GM18508 (cell line): ENCODE results near the gene COL11A1.
A peak's percentile ranks its signal among the peaks of the same experiment; 100 is the strongest.
"Not testable (repeated sequence)": the region's sequence is repeated elsewhere in the genome, so short reads cannot be mapped to it uniquely, and the experiment has no call there.

Experiments
- ATAC-seq: cut with Tn5 transposase; IDR thresholded peaks from one replicate; pipeline ENCODE4 v1.9.1; 2021; ENCODE audit warnings: moderate number of reproducible peaks; ENCODE audit not compliant: insufficient read depth, unreplicated experiment

The COL11A1 gene

DNA sequence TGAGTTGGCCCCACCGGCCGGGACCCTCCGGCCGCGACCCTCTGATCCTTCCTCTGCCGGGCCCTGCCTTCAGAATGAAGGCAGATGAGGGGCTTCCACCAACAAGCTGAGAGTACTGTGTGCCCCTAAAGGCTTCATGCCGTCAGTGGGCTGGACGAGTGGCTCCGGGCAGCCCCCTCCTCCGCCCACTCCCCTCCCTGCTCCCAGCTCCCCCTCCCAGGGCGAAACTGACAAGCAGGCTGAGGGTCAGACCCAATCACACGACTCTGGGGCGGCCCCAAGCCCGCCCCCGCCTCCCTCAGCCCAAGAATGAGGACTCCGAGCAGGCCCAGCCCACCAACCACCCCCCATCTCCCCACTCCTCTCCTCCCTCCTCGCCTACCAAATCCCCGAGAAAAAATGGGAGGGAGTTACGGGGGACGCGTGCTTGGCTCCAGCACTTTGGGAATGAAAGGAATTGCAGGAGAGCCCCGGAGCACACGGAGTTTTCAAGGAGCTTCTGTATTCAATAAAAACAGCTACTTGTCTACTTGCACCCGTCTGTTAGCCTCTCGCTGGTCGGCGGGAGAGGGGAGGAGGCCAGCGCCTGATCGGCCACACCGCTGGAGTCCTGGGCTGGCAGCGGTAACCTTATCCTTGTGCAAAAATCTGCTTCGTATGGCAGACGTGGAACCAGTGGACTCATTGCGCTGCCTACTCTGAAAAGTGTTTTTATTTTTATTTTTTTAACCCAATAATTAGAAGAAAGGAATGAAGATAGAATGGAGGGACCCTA lies at the start of gene COL11A1:
COL11A1 (minus strand) TSS at position 147 of the 775 bp plus-strand sequence. CDS start 344 bp downstream, outside the sequence.
- ATAC-seq, result no peak

DNA sequence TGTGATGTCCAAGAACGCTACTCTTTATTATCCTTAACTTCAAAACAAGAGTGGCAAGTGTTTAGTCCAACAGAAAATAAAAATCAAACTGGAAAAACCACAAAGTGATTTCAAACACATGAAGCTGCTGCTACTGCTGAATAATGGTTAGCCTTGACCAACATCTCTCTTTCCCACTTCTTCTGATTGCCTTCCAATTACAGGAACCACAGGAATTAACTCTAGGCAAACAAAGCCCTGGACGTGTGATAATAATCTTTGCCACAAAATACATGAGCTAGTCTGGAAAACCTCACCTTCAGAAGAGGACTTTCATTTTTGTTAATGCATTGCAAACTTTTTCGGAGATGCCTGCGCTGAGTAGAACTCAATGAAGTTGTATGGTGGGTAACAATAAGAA lies 48.6 kb upstream of the COL11A1 start:
- no peak for ATAC-seq

DNA sequence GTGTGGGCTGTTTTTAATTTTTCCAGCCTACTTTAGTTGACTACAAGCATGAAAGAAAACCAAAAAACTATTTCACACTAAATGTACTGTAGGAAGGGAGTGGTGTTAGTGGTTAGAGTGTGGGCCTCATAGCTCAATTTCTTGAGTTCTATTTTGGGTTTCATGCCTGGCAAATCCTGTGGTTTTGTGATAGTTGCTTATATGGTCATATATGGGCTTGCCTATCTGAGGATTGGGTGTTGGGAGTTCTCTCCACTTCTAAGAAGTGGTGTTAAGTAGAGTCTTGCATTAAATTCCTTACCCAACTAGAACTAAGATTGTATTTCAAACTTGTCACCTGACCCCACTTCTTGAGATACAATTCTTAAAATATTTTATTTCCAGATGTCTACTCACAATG lies 37.8 kb upstream of the COL11A1 start:
- no peak for ATAC-seq

DNA sequence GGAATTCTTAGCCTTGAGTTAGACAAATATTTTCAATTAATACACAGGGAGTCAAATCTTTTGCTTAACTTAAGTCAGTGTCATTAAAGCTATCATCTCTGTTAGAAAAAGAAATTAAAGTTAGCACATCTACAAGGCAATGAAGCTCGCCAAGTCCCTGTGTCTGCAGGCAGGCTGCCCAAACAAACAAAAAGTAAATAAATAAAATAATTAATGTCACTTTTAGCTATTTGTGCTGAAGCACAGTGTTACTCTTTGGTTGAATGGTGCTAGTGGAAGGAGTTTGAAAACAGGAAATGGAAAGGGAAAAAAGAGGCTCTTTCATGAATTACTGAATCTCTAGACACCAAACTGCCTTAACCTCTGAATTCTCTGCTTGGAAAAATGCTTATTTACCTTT lies 37.1 kb upstream of the COL11A1 start:
- no peak for ATAC-seq

DNA sequence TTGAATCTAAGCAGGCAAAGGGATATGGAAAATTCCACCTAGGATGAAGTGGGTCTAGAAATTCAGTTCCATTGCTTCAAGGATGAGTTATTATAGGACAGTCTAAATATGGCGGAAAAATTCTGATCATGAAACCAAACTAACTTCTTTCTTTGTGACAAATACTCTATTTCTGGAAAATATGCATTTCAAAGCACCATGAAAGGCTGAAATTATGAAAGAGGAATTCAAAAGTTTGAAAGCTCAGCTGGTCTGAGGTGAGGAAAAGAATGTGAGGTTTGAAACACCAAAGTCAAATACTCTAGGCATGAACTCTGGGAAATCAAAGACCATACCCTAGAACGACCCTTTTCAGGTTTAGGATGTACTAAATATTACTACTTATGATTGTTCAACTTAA lies 36.4 kb upstream of the COL11A1 start:
- ATAC-seq, result no peak

DNA sequence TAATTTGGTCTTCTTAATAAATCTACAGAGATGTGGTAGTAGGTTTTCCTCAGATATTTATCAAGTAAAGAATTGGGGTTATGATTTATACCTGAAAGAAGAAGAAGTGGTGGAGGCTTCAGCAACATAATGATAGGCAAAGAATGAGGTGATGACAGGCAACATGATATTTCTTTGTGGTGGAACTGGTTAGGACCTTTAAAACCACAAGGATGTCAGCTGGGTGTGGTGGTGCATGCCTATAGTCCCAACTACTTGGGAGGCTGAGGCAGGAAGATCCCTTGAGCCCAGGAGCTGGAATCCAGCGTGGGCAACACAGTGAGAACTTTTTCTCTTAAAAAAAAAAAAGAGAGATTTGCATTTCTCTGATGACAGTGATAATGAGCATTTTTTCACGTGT lies 34.1 kb upstream of the COL11A1 start:
- ATAC-seq, result no peak

DNA sequence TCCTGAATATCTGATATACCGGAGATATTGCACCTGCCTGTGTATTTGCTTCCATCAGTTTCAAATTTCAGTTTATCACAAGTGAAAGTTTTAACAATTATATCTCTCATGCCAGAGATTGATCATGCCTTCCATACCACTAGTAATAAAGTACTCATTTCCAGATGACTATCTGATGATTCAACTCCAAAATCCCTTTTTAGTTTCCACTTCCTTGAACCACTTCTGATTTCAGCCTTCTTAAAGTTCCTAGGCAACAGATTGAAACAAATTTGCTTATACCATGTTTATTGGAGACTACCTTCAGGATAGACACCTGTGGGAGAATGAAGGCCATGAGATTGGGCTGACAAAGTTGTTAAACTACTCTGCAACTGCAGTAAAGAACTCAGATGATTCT lies 21.5 kb upstream of the COL11A1 start:
- ATAC-seq, result no peak

DNA sequence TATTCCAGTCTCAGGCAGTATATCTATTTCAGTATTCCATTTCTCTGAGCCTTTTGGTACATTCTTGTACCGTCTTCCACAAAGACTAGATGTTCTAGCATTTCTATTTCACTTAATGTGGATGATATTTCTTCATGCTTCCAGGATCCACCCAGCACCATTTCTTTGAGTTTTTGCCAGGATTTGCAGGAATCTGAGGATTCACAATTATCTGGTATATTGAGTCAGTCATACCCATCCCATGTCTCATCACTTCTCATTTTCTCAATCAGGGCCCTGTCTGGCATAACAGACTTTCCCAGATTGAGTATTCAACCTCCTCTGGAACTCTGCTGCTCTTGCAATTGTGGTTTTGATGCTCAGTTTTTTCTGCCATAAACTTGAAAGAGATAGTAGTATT lies 20.9 kb upstream of the COL11A1 start:
- no peak for ATAC-seq

DNA sequence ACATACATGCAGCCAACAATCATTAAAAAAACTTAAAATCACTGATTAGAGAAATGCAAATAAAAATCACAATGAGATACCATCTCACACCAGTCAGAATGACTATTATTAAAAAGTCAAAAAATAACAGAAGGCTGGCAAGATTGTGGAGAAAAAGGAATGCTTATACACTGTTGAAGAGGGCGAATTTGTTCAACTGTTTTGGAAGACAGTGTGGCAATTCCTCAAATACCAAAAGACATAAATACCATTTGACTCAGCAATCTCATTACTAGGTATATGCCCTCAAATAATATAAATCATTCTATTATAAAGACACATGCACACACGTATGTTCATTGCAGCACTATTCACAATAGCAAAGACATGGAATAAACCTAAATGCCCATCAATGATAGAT lies 19.9 kb upstream of the COL11A1 start:
- ATAC-seq, result not testable (repeated sequence)

DNA sequence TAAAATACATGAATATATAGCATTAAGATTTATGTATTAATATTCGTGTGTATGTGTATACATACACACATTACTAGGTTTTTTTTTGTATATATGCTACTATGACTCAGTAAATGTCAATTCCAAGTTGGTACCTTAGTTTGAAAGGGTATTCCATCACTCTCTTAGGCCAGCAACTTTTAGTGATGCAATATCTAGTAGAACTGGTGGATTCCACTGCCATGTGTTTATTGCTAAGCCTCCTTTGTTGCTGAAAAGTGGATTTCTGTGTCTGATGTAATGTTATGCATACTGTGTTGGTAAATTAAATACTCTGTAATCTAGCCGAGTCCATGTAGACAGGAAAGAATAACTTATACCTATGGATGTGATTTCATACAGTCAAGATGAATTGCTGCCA lies 16.9 kb upstream of the COL11A1 start:
- ATAC-seq, result no peak

DNA sequence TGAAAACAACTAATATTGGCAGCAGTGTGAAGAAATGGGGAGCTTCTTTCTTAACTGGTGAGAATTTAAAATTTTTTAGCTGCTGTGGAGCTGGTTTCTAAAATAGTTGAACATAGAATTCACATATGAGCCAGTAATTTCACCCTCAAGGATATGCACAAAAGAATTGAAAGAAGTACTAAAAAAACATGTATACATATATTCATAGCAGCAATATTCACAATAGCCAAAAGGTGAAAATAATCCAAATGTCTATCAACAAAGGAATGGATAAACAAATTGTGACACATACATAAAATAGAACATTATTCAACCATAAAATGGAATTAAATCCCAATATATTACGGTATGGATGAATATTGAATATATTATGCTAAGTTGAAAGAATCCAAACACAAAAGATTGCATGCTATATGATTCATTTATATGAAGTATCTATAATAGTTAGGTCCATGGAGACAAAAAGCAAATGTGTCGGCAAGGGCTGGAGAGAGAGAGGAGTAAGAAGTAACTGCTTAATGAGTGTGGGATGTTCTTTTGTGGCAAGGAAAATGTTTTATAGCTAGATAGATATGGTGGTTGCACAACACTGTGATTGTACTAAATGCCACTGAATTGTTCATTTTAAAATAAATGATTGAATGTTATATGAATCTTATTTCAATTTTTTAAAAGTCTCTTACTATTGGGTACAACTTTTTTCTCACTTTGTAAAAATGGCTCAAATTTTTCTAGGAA lies 14.8 kb upstream of the COL11A1 start:
- ATAC-seq, result no peak

DNA sequence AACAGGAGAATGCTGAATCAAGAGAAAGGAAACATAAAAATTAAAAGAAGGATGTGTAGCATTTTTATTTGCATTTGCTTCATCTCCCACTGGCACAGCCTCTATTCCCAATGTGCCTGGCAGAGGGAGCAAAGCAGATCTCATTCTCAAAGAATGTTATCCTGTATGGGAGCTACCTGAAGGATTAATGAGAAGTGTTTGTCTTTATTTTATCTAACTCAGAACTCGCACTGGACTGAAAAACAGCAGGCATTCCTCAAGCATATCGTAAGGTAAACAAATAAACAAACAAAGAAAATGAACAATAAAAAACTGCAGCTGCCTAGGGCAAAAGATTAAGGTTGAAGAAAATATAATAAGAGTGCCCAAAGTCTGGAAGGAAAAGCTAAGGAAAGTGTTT lies 12.7 kb upstream of the COL11A1 start:
- ATAC-seq, result no peak

DNA sequence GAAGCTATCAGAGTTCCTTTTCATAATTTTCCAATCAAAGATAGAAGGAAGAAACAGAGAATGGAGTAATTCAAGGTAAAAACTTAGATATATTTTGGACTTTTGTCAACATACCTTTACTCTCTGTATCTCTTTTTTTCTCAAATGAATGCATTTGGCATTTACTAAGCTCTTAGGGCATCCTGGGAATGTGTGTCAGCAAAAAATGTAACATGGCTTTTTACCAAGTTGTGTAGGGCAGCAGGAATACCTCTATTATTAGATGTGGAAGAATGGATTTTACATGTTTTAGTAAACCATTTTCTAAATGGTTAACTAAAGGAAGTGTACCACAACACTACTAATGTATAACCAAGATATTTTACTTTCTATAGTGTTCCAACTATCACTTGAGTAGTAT lies 4.2 kb upstream of the COL11A1 start:
- no peak for ATAC-seq

DNA sequence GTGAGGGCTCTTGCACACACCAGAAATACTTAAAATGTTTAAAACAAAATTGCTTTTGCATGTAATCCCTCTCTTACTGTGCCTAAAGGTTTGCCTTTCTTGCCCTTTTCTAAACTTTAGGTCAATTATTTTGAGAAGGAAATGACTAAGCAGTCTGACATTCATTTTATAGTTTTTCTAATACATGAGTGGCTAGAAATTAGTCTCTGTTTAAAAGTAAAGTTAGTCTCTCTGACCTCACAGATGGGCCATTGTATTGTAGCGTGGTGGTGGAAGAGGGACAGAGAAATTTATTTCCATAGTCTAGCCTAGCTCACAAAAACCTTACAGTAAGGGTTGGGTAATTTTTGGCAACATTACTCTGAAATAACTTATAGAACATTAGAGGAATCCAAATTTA lies 3.6 kb upstream of the COL11A1 start:
- ATAC-seq, result no peak

DNA sequence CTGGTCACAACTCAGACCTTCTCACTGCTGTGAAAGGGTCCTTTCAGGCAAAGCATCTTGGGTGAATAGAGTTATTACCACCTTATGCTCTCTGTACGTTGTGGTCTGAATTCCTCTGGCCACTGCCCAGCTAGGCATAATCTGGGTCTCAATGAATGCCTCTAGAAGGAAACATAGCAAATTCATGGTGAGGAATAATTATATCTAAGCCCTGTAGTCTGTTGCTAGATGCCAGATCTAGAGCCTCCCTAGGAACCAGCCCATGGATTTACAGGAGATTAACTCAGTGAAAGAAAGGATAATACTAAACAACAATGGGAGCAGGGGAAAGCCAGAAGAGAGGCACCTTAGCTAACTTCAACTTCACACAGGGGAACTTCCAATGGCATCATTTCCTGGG lies 2.4 kb upstream of the COL11A1 start:
- ATAC-seq, result no peak

DNA sequence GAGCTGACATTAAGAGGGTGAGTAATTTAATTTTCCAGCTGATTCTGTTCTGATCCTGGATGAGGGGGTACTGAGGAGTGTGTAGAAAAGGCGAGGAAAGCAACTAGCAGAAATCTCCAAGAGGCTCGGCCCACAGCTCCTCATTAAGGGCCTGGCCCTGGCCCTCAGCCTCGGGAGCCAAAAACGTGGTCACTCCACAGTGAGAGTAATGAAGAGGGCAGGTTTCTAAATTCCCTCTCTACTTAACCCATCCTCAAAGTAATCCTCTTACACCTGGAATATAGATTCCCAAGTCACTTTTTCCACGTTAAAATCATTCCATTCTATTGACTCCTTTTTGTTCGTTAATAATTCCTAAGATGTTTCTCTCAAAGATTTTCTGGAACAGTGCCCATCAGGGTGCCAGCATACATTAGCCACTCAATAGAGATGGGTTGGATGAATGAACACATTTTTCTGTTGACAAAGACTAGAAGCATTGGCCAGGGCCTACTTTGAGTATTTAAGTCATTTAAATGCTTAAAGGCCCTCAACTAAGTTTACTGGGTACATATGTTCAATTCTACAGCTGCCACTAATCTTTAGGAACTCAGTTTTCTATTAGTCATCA lies 1.1 kb upstream of the COL11A1 start:
- no peak for ATAC-seq

DNA sequence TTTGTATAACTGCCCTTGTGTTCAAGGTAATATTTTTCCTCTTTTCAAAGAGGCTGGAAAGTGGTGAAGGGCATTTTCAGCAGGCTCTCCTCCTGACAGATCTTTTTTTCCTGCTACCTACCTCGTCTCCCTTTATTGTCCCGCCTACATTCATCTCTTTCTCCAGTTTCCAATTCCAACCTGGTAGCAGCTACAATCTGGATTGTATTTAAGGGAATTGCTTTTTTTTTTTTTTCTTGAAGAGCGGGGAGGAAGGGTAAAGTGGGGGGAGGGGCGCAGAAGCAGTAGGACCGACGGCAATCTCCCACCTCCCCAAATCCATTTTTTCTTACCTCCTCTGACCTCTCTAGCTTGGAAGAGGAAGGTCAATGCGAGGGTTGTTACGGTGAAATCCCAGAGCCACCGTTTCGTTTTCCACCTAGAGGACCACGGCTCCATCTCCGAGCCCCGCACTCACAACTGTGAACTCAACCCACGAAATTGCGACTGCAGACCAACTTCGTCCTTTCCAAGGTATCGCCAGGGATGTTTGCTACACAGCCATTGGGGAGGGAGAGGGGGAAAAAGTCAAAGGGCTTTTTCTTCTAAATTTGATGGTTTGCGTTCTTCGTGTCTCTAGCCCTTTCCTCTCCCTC lies 464 bp downstream of the COL11A1 start:
- ATAC-seq, result no peak

DNA sequence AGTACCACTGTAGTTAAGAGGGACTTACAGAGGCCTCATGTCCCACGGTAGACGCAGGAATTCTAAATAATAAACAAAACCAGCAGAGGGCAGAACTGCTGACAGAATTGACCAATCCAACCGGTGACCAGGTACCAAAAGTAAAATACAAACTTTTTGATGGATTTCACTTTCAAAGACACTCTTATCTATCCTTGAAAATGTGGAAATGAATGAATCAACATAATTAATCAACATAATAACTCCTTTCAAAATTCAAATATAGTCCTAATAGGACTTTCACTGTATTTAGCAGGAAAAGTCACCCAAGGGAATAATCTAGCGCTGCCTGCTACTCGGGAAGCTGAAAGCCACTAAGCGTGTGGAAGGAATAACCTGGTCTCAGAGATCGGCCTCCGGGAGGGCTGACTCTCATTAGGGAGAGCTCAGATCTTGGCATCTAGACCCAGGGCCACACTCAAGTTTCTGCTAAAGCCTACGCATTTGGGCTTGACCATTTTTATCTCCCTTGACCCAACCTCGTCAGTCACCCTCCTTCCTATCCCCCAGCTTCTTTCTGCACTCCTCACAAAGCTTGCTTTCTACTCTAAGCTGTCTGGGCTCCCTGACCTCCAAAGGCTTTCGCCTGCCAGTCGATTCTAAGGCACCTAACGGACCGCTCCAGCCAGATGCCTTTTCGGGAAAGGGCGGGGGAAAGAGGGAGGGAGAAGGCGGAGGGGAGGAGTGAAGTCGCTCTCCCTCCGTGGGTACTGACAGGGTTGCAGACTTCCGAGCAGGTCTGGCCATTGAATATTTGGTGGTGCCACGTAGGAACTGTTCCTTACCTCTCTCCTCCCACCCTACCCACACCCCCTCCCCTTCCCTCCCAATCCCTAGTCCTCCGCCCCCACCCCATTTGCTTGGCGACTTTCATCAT lies 1.6 kb downstream of the COL11A1 start:
- ATAC-seq, result peak; percentile 68

DNA sequence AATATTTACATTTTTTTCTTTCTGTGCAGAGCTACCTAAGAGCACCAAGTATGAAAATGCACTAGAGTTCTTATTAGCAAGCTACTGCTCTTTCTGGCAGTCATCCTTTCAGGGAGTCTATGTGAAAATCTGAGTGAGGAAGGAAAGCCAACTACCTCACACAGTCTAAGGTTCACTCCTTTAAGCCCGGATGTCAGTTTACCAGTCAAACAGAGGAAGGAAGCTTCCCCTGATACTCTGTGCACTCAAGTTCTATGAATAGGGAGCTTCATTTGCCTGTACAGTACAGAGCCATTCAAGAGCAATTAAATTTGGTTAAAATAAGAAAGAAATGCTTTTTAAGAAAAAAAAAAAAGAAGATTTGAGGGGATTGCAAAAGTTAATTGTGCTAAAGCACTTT lies 6.9 kb downstream of the COL11A1 start:
- ATAC-seq, result no peak

DNA sequence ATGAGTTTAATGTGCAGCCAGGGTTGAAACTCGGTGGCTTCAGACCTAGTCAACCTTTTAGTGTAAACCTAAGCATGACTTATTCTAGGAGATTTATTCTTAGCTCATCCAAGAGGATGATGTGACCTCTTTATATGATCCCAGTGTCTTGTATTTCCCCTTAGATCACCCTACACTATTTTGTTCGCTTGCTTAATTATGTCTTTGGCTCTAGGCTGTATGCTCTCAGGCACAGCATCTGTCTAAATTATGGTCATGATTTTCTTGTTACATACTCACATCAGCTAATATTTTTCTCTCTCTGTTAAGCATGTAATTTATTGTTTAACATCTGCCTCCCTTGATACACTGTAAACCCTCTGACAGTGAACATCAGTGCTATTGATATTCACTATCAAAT lies 19.1 kb downstream of the COL11A1 start:
- no peak for ATAC-seq
